Muscle of leg (tissue), 11 donors: Measurements from ENCODE around the gene SCN4A. TPM values are rescaled to one million over a fixed set of nuclear protein-coding genes. Genes with fewer than 3 reads are reported as not detected.

Experiments
- DNase-seq: peaks from one replicate; pipeline ENCODE4 v3.0.0; 2013
- H3K27ac ChIP-seq: one replicate; pipeline ENCODE4 v1.5.1; 2013; ENCODE audit warnings: mild to moderate bottlenecking, low read length, control low read depth
- H3K27me3 ChIP-seq: one replicate; pipeline ENCODE4 v1.6.1; 2013; ENCODE audit warnings: low read length; ENCODE audit not compliant: control insufficient read depth, insufficient read depth
- H3K36me3 ChIP-seq: one replicate; pipeline ENCODE4 v1.6.1; 2013; ENCODE audit warnings: low read length; ENCODE audit not compliant: control insufficient read depth, insufficient read depth
- H3K4me1 ChIP-seq: one replicate; pipeline ENCODE4 v1.6.1; 2013; ENCODE audit warnings: low read length; ENCODE audit not compliant: control insufficient read depth, insufficient read depth
- H3K4me3 ChIP-seq: one replicate; pipeline ENCODE4 v1.5.1; 2013; ENCODE audit warnings: low read length, control low read depth
- H3K9me3 ChIP-seq: replicated peaks from 2 replicates; pipeline ENCODE4 v1.6.1; 2013; ENCODE audit warnings: low read depth, low read length; ENCODE audit not compliant: control insufficient read depth
- WGBS: methylation state at CpG from one replicate; pipeline ENCODE4 v1.1.5; 2013; ENCODE audit warnings: missing lambda C conversion rate; ENCODE audit not compliant: insufficient coverage; 5-methylcytosine and 5-hydroxymethylcytosine counted together
- polyA plus RNA-seq, 8 donors: library from polyadenylated mRNA; unstranded; fragments of 120-200 nt; gene quantifications; one replicate each; pipeline versions ENCODE4 v1.2.1 to v1.2.3, GENCODE V29; 2013; ENCODE audit warnings: inconsistent platforms in 1 of 8, low replicate concordance in 1 of 8; ENCODE audit not compliant: insufficient read length in 8 of 8, insufficient read depth in 1 of 8
- total RNA-seq: library from RNA; stranded (reverse); fragments of 120-200 nt; gene quantifications from one replicate; pipeline ENCODE4 v1.2.4, GENCODE V29; 2013

The SCN4A gene
- total and polyA plus RNA-seq, 9 donors, result 16.3 to 46.8 (median 36.7) TPM

DNA sequence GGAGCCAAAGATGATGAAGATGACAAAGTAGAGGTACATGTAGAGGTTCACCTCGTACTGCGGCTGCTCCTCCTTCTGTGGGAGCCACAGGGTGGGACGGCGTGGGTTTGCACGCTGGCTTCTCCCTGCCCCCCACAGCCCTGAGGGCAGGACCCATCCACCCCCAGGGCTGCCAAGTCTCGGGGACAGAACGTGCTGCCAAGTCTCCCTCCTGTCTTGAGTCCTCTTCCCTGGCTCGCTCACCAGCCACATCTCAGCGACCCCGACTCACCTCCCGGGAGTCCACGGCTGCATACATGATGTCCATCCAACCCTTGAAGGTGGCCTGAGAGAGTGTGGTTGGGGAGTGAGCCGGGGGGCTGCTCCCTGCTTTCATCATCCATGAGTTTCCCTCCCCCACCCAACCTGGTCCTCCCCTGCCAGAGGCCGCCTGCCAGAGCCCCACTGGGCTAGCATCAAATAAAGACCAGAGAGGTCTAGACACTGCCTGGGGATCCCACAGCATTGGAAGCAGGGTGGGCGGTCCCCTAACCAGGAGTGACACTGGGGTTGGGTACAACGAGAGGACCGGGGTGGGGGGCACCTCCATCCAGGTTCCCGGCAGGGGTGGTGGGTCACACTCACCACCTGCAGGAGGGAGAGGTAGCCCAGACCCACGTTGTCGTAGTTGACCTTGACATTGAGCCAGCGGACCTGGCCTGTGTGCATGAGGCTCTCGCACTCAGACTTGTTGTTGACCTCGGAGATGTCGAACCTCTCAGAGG, 27.8 kb downstream of the SCN4A start:
- H3K9me3 ChIP-seq, result no peaks in the 10 kb centered on the region
- no peak overlapping the region for H3K27ac ChIP-seq
- H3K4me3 ChIP-seq, result no peak overlapping the region
- H3K36me3 ChIP-seq, result peaks cover 70% of the 10 kb centered on the region
- H3K27me3 ChIP-seq, result no peaks in the 10 kb centered on the region
- H3K4me1 ChIP-seq, result peaks cover 22% of the 10 kb centered on the region
- DNase-seq, result no peak
- 81% methylated on average over 18 of the region's 24 CpGs for WGBS

DNA sequence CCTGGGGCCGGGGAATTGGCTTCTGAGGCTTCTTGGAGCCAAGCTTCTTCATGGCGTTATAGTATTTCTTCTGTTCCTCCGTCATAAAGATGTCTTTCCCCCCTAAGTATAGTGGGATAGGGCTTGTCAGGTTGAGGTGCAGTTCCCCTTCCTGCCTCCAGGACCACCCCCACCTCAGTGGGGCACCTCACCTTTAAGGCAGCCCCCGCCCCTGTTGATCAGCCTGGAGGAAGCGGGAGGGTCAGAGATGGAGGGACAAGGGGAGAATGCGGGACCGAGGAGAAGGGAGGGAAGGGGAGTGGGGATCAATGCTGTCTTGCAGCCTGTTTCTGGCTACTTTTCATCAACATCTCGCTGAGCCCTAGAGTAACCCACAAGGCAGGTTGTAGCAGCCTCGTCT, 29.0 kb downstream of the SCN4A start:
- no peak for DNase-seq
- no peak overlapping the region for H3K4me3 ChIP-seq
- no peak overlapping the region for H3K27ac ChIP-seq
- 71% methylated on average over 3 of the region's 9 CpGs for WGBS
- H3K4me1 ChIP-seq, result peaks cover 11% of the 10 kb centered on the region
- no peaks in the 10 kb centered on the region for H3K27me3 ChIP-seq
- H3K9me3 ChIP-seq, result no peaks in the 10 kb centered on the region
- peaks cover 71% of the 10 kb centered on the region for H3K36me3 ChIP-seq

DNA sequence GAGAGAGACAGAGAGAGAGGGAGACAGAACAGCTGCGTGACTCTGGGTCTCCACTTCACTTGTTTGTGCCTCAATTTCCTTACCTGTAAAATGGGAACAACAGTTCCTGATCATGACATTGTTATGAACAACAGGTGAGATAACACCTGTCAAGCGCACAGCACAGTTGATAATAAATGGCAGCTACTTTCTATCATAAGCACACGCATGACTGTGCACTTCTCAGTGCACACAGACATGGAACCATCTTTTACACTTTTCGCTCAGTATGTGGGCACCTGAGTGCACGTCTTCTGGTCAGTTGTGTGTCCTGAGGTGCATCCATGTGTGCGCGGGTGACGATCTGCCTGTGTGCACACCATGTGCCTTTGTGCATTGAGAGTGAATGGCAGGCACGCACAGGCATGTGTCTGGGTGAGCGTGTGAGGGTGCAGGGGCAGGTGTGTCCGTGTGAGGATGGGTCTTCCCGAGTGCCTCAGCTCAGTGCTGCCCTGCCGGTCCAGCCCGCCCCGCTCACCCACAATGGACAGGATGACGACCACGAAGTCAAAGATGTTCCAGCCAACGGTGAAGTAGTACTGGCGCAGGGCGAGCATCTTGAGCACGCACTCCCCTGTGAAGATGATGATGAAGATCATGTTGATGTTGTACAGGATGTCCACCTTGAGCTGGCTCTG, 30.3 kb downstream of the SCN4A start:
- H3K27me3 ChIP-seq, result no peaks in the 10 kb centered on the region
- peaks cover 61% of the 10 kb centered on the region for H3K36me3 ChIP-seq
- 97% methylated on average over 20 of the region's 21 CpGs for WGBS
- H3K9me3 ChIP-seq, result no peaks in the 10 kb centered on the region
- H3K27ac ChIP-seq, result no peak overlapping the region
- DNase-seq, result no peak
- no peak overlapping the region for H3K4me3 ChIP-seq
- peaks cover 10% of the 10 kb centered on the region for H3K4me1 ChIP-seq

DNA sequence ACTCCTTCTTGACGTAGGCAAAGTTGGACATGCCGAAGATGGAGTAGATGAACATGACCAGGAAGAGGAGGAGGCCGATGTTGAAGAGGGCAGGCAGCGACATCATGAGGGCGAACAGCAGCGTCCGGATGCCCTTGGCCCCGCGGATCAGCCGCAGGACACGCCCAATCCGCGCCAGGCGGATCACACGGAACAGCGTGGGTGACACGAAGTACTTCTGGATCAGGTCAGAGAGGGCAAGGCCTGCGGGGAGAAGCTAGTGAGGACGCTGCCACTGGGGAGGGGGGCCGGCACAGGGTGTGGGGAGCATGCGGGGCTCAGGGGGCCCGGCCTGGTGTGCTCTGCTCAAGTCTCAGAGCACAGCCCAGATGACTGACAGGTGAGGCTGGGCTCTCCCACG, 31.0 kb downstream of the SCN4A start:
- peaks cover 57% of the 10 kb centered on the region for H3K36me3 ChIP-seq
- WGBS, result 91% methylated on average over 23 of the region's 23 CpGs
- peaks cover 10% of the 10 kb centered on the region for H3K4me1 ChIP-seq
- no peak overlapping the region for H3K4me3 ChIP-seq
- H3K9me3 ChIP-seq, result no peaks in the 10 kb centered on the region
- no peak overlapping the region for H3K27ac ChIP-seq
- no peak for DNase-seq
- no peaks in the 10 kb centered on the region for H3K27me3 ChIP-seq

DNA sequence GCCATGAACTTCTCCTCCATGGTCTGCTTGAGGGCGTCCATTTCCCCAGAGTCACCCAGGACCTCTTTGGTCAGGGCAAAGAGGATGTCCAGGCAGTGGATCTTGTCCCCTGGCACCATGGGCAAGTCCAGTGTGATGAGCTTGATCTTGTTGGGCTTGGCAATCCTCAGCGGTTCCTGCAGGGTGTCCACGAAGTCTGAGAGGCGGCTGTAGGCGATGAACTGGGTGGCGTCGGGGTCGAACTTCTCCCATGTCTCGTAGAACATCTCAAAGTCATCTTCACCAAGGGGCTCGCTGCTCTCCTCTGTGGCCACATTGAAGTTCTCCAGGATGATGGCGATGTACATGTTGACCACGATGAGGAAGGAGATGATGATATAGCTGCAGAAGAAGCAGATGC, 31.6 kb downstream of the SCN4A start:
- no peak for DNase-seq
- no peaks in the 10 kb centered on the region for H3K27me3 ChIP-seq
- peaks cover 6% of the 10 kb centered on the region for H3K4me1 ChIP-seq
- H3K4me3 ChIP-seq, result no peak overlapping the region
- no peak overlapping the region for H3K27ac ChIP-seq
- WGBS, result 96% methylated on average over 10 of the region's 12 CpGs
- peaks cover 54% of the 10 kb centered on the region for H3K36me3 ChIP-seq
- no peaks in the 10 kb centered on the region for H3K9me3 ChIP-seq

- Histone ChIP-seq H3K27me3 (no peaks in the 10 kb centered on the region), H3K4me3 (no peak overlapping the region), H3K36me3 (peaks cover 49% of the 10 kb centered on the region), H3K4me1 (peaks cover 6% of the 10 kb centered on the region), H3K27ac (no peak overlapping the region), H3K9me3 (no peaks in the 10 kb centered on the region)
- WGBS, result 93% methylated on average over 14 of the region's 14 CpGs
- DNase-seq, result no peak
Observed at GRCh38 chr17:63940584-63940983, 32.1 kb downstream of the SCN4A start.

- WGBS, result 78% methylated on average over 1 of the region's 6 CpGs
- Histone ChIP-seq H3K9me3 (no peaks in the 10 kb centered on the region), H3K27ac (no peak overlapping the region), H3K4me3 (no peak overlapping the region), H3K4me1 (peaks cover 6% of the 10 kb centered on the region), H3K27me3 (no peaks in the 10 kb centered on the region), H3K36me3 (peaks cover 43% of the 10 kb centered on the region)
- DNase-seq, result no peak
Observed at GRCh38 chr17:63939884-63940283, 32.8 kb downstream of the SCN4A start.

DNA sequence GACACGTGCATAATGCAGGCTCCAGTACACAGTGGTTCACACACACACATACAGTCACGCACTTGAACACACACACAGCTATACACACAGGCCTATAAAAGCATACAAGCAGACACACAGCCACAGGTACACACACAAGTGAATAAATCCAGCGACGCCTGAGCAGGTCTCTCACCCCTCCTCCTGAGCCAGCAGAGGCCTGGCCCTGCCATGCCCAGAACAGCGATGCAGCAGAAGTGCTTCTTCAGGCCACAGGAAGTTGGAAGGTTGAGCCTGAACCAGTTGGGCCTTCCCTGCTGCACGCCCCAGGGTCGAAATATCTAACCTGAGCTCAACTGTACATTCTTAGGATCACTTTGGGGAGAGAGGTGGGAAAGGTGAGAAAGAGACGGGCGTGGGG, 33.3 kb downstream of the SCN4A start:
- H3K4me3 ChIP-seq, result no peak overlapping the region
- H3K27me3 ChIP-seq, result no peaks in the 10 kb centered on the region
- H3K27ac ChIP-seq, result no peak overlapping the region
- no peak for DNase-seq
- peaks cover 38% of the 10 kb centered on the region for H3K36me3 ChIP-seq
- no peaks in the 10 kb centered on the region for H3K9me3 ChIP-seq
- WGBS, result 82% methylated on average over 9 of the region's 9 CpGs
- H3K4me1 ChIP-seq, result peaks cover 10% of the 10 kb centered on the region

GRCh38 chr17:63937920-63938319, 34.8 kb downstream of the SCN4A start:
- Histone ChIP-seq H3K27ac (no peak overlapping the region), H3K36me3 (peaks cover 30% of the 10 kb centered on the region), H3K4me1 (peaks cover 15% of the 10 kb centered on the region), H3K9me3 (no peaks in the 10 kb centered on the region), H3K27me3 (no peaks in the 10 kb centered on the region), H3K4me3 (no peak overlapping the region)
- WGBS, result 73% methylated on average over 3 of the region's 4 CpGs
- no peak for DNase-seq

DNA sequence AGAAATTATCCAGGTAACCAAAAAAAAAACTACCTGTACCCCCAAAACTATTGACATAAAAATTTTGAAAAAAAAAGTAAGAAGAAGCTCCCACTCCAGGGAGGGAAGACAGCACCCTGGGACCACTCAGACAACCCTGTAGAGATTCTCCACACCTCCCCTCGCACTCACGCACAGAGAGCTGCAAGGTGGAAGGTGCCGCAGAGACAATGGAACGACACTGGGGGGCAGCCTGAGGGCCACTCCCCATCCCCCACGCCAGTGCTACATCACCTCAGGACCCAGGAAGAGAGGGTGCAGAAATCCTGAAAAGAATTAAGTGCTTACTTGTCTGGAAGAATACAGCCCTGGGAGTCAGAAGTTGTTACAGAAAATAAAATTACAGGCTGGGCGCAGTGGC, 35.4 kb downstream of the SCN4A start:
- DNase-seq, result no peak
- Histone ChIP-seq H3K4me1 (peaks cover 20% of the 10 kb centered on the region), H3K4me3 (no peak overlapping the region), H3K27ac (no peak overlapping the region), H3K9me3 (no peaks in the 10 kb centered on the region), H3K36me3 (peaks cover 25% of the 10 kb centered on the region), H3K27me3 (no peaks in the 10 kb centered on the region)
- WGBS, result 100% methylated on average over 1 of the region's 6 CpGs
